Measurements from ENCODE around the gene CD53. TPM values are rescaled to one million over a fixed set of nuclear protein-coding genes. Genes with fewer than 3 reads are reported as not detected.

The CD53 gene
- total RNA-seq, 1 experiment from 2014 or later, result not detected

GRCh38 chr1:110914676-110915075 lies 41.7 kb downstream of the CD53 start:
- H3K36me3 Mint-ChIP-seq (ENCODE audit: insufficient read depth, unreplicated experiment), result peaks cover 5% of the 10 kb centered on the region
- no TSS peak for BruUV-seq (replicated peaks)
- intact Hi-C loops (cut with micrococcal nuclease; ENCODE audit: unreplicated experiment), result no loop called here
- no peak for DNase-seq
- no peaks in the 10 kb centered on the region for H3K4me1 Mint-ChIP-seq (ENCODE audit: low read depth, unreplicated experiment)
- no peak overlapping the region for H3K27ac Mint-ChIP-seq (ENCODE audit: unreplicated experiment)
- H3K9me3 Mint-ChIP-seq (ENCODE audit: low read depth, unreplicated experiment), result no peaks in the 10 kb centered on the region
- no peak for TF ChIP-seq CTCF (IDR thresholded peaks at IDR 0.05; ENCODE audit: unreplicated experiment)
- no peak overlapping the region for H3K4me3 Mint-ChIP-seq (ENCODE audit: low read depth, unreplicated experiment)
- CTCF ChIA-PET, result no interaction called here
- peaks cover 12% of the 10 kb centered on the region for H3K27me3 Mint-ChIP-seq (ENCODE audit: unreplicated experiment)

GRCh38 chr1:110915804-110916203 lies 42.9 kb downstream of the CD53 start:
- CTCF ChIA-PET, result no interaction called here
- H3K36me3 Mint-ChIP-seq (ENCODE audit: insufficient read depth, unreplicated experiment), result peaks cover 5% of the 10 kb centered on the region
- H3K27me3 Mint-ChIP-seq (ENCODE audit: unreplicated experiment), result peaks cover 6% of the 10 kb centered on the region
- no peak for TF ChIP-seq CTCF (IDR thresholded peaks at IDR 0.05; ENCODE audit: unreplicated experiment)
- H3K27ac Mint-ChIP-seq (ENCODE audit: unreplicated experiment), result no peak overlapping the region
- H3K4me1 Mint-ChIP-seq (ENCODE audit: low read depth, unreplicated experiment), result no peaks in the 10 kb centered on the region
- no peaks in the 10 kb centered on the region for H3K9me3 Mint-ChIP-seq (ENCODE audit: low read depth, unreplicated experiment)
- intact Hi-C loops (cut with micrococcal nuclease; ENCODE audit: unreplicated experiment), result no loop called here
- DNase-seq, result no peak
- no peak overlapping the region for H3K4me3 Mint-ChIP-seq (ENCODE audit: low read depth, unreplicated experiment)
- no TSS peak for BruUV-seq (replicated peaks)

- Mint-ChIP-seq H3K4me1 (ENCODE audit: low read depth, unreplicated experiment) (no peaks in the 10 kb centered on the region), H3K27me3 (ENCODE audit: unreplicated experiment) (peaks cover under 1% of the 10 kb centered on the region), H3K36me3 (ENCODE audit: insufficient read depth, unreplicated experiment) (peaks cover 5% of the 10 kb centered on the region), H3K4me3 (ENCODE audit: low read depth, unreplicated experiment) (no peak overlapping the region), H3K27ac (ENCODE audit: unreplicated experiment) (no peak overlapping the region), H3K9me3 (ENCODE audit: low read depth, unreplicated experiment) (no peaks in the 10 kb centered on the region)
- no peak for DNase-seq
- no TSS peak for BruUV-seq (replicated peaks)
- intact Hi-C loops (cut with micrococcal nuclease; ENCODE audit: unreplicated experiment), result no loop called here
- CTCF ChIA-PET, result no interaction called here
- TF ChIP-seq CTCF (IDR thresholded peaks at IDR 0.05; ENCODE audit: unreplicated experiment), result no peak
Measured at GRCh38 chr1:110916274-110916668, 43.3 kb downstream of the CD53 start.

GRCh38 chr1:110916669-110917306 lies 43.8 kb downstream of the CD53 start:
- TF ChIP-seq CTCF (IDR thresholded peaks at IDR 0.05; ENCODE audit: unreplicated experiment), result no peak
- H3K27me3 Mint-ChIP-seq (ENCODE audit: unreplicated experiment), result no peaks in the 10 kb centered on the region
- intact Hi-C loops (cut with micrococcal nuclease; ENCODE audit: unreplicated experiment), result no loop called here
- H3K9me3 Mint-ChIP-seq (ENCODE audit: low read depth, unreplicated experiment), result no peaks in the 10 kb centered on the region
- peak; percentile 21 for DNase-seq
- CTCF ChIA-PET, result interaction anchor here (0.7 kb wide), 1 partner anchor 223 kb away, joined by 4 read pairs; no protein-coding TSS in a partner anchor
- H3K27ac Mint-ChIP-seq (ENCODE audit: unreplicated experiment), result no peak overlapping the region
- no peaks in the 10 kb centered on the region for H3K4me1 Mint-ChIP-seq (ENCODE audit: low read depth, unreplicated experiment)
- peaks cover 5% of the 10 kb centered on the region for H3K36me3 Mint-ChIP-seq (ENCODE audit: insufficient read depth, unreplicated experiment)
- no TSS peak for BruUV-seq (replicated peaks)
- no peak overlapping the region for H3K4me3 Mint-ChIP-seq (ENCODE audit: low read depth, unreplicated experiment)

All from Calu3 (cell line).